WTC11 (cell line): ENCODE results near the gene TCP11. TPM values are rescaled to one million over a fixed set of nuclear protein-coding genes. Genes with fewer than 3 reads are reported as not detected.

Experiments used
- ATAC-seq: fragments of 200-7000 bp; cut with Tn5 transposase; 2 replicates; pipeline ENCODE4 v1.10.0; 2021; ENCODE audit warnings: mild to moderate bottlenecking, moderate library complexity
- CTCF ChIA-PET: fragments of 300-600 bp; sonication (Branson Sonifier 250); formaldehyde crosslinking; loops from one replicate; lab custom pipeline; 2021; ENCODE audit warnings: antibody characterized with exemption; lab: Charles Lee
- POLR2A ChIA-PET: fragments of 350-600 bp; sonication (Branson Sonifier 250); formaldehyde crosslinking; loops from one replicate; lab custom pipeline; 2021; ENCODE audit warnings: antibody characterized with exemption; lab: Charles Lee
- DNase-seq: peaks from one replicate; pipeline ENCODE4 v3.0.0; 2021; ENCODE audit warnings: low spot score
- H3K27ac Mint-ChIP-seq: 2 replicates; pipeline ENCODE4 v1.8.0; 2021; ENCODE audit warnings: mixed read lengths
- H3K27me3 Mint-ChIP-seq: 2 replicates; pipeline ENCODE4 v1.8.0; 2021; ENCODE audit warnings: low read depth, mild to moderate bottlenecking, moderate library complexity, mixed read lengths
- H3K36me3 Mint-ChIP-seq: 2 replicates; pipeline ENCODE4 v1.8.0; 2021; ENCODE audit warnings: mixed read lengths
- H3K4me1 Mint-ChIP-seq: 2 replicates; pipeline ENCODE4 v1.8.0; 2022; ENCODE audit warnings: mixed read lengths
- H3K4me3 Mint-ChIP-seq: 2 replicates; pipeline ENCODE4 v1.8.0; 2021; ENCODE audit warnings: mild to moderate bottlenecking, moderate library complexity, mixed read lengths
- H3K9me3 Mint-ChIP-seq: 2 replicates; pipeline ENCODE4 v1.8.0; 2021; ENCODE audit warnings: mixed read lengths
- ARID4B ChIP-seq: sonication (generic); formaldehyde crosslinking; IDR thresholded peaks from 2 replicates; pipeline ENCODE4 v1.8.0; 2023; ENCODE audit warnings: missing genetic modification reagents, mild to moderate bottlenecking, borderline replicate concordance
- ATF1 ChIP-seq: sonication (generic); formaldehyde crosslinking; IDR thresholded peaks from 2 replicates; pipeline ENCODE4 v1.8.1; 2023; ENCODE audit warnings: mild to moderate bottlenecking, moderate library complexity, missing genetic modification reagents
- IRF2 ChIP-seq: sonication (generic); formaldehyde crosslinking; IDR thresholded peaks from 2 replicates; pipeline ENCODE4 v1.8.0; 2022; ENCODE audit warnings: low read depth, missing genetic modification reagents, borderline replicate concordance
- JAZF1 ChIP-seq: fragments of 250-450 bp; sonication (Bioruptor Pico); IDR thresholded peaks from 2 replicates; pipeline ENCODE4 v1.9.0; 2021; ENCODE audit warnings: moderate library complexity, mild to moderate bottlenecking, inconsistent platforms
- PRDM15 ChIP-seq: sonication (generic); formaldehyde crosslinking; IDR thresholded peaks from 2 replicates; pipeline ENCODE4 v1.8.0; 2022; ENCODE audit warnings: missing genetic modification reagents
- RORB ChIP-seq: fragments of 250-450 bp; sonication (Bioruptor Pico); IDR thresholded peaks from 2 replicates; pipeline ENCODE4 v1.9.0; 2021; ENCODE audit warnings: mild to moderate bottlenecking
- SMAD3 ChIP-seq: sonication (generic); formaldehyde crosslinking; IDR thresholded peaks from 2 replicates; pipeline ENCODE4 v1.8.0; 2022; ENCODE audit warnings: missing genetic modification reagents, mild to moderate bottlenecking, borderline replicate concordance
- ZNF219 ChIP-seq: sonication (generic); formaldehyde crosslinking; IDR thresholded peaks from 2 replicates; pipeline ENCODE4 v1.8.0; 2023; ENCODE audit warnings: missing genetic modification reagents, mild to moderate bottlenecking, borderline replicate concordance
- ZNF263 ChIP-seq: sonication (generic); formaldehyde crosslinking; IDR thresholded peaks from 2 replicates; pipeline ENCODE4 v1.8.1; 2022; ENCODE audit warnings: low read depth, mild to moderate bottlenecking, moderate library complexity, missing genetic modification reagents
- ZNF425 ChIP-seq: fragments of 250-450 bp; sonication (Bioruptor Pico); conservative IDR thresholded peaks from 2 replicates; pipeline ENCODE4 v1.9.0; 2021; ENCODE audit warnings: mild to moderate bottlenecking
- ZNF512 ChIP-seq: sonication (generic); formaldehyde crosslinking; IDR thresholded peaks from 2 replicates; pipeline ENCODE4 v1.8.1; 2022; ENCODE audit warnings: missing genetic modification reagents, borderline replicate concordance
- ZNF671 ChIP-seq: fragments of 250-450 bp; sonication (Bioruptor Pico); IDR thresholded peaks from 2 replicates; pipeline ENCODE4 v1.8.0; 2021; ENCODE audit warnings: mild to moderate bottlenecking
- total RNA-seq: library from RNA; stranded (reverse); gene quantifications from 3 replicates; pipeline ENCODE4 v1.2.3, GENCODE V29; 2021

The TCP11 gene
- total RNA-seq, 1 experiment from 2014 or later, result not detected

GRCh38 chr6:35105078-35105477, 36.1 kb downstream of the TCP11 start:
- peaks cover 20% of the 10 kb centered on the region for H3K9me3 Mint-ChIP-seq
- ChIA-PET POLR2A (no interaction called here), CTCF (interaction anchor here (1.9 kb wide), 1 partner anchor 118 kb away, joined by 4 read pairs; no protein-coding TSS in a partner anchor)
- H3K36me3 Mint-ChIP-seq, result peaks cover 6% of the 10 kb centered on the region
- peaks cover 4% of the 10 kb centered on the region; the same call in 1 of the 2 replicates for H3K4me1 Mint-ChIP-seq
- DNase-seq (no peak), ATAC-seq (no peak)
- no peak for TF ChIP-seq SMAD3
- TF ChIP-seq ZNF425 (CRISPR knock-in tag), result no peak
- no peak for TF ChIP-seq ATF1 (CRISPR knock-in tag)
- H3K27me3 Mint-ChIP-seq, result no peaks in the 10 kb centered on the region; the same call in 1 of the 2 replicates
- no peak overlapping the region for H3K4me3 Mint-ChIP-seq
- no peak overlapping the region for H3K27ac Mint-ChIP-seq

GRCh38 chr6:35099116-35099515, 42.0 kb downstream of the TCP11 start:
- ChIA-PET POLR2A (no interaction called here), CTCF (interaction anchor here (3.0 kb wide), 1 partner anchor 41 kb away, joined by 9 read pairs; no protein-coding TSS in a partner anchor)
- TF ChIP-seq ARID4B (CRISPR knock-in tag), result no peak
- no peak for TF ChIP-seq IRF2 (CRISPR knock-in tag)
- no peak for TF ChIP-seq ZNF263
- no peak for TF ChIP-seq RORB (CRISPR knock-in tag)
- no peak for TF ChIP-seq ZNF671 (CRISPR knock-in tag)
- no peak for TF ChIP-seq ZNF219 (CRISPR knock-in tag)
- no peak for TF ChIP-seq ZNF512
- ATAC-seq (no peak), DNase-seq (no peak)
- H3K27me3 Mint-ChIP-seq, result no peaks in the 10 kb centered on the region
- peaks cover 34% of the 10 kb centered on the region for H3K4me1 Mint-ChIP-seq
- no peaks in the 10 kb centered on the region for H3K36me3 Mint-ChIP-seq
- no peak overlapping the region for H3K27ac Mint-ChIP-seq
- no peak overlapping the region for H3K4me3 Mint-ChIP-seq
- peaks cover 6% of the 10 kb centered on the region for H3K9me3 Mint-ChIP-seq

GRCh38 chr6:35096129-35096862, 44.8 kb downstream of the TCP11 start:
- Mint-ChIP-seq H3K4me3 (no peak overlapping the region), H3K36me3 (no peaks in the 10 kb centered on the region), H3K4me1 (peaks cover 36% of the 10 kb centered on the region)
- CTCF ChIA-PET, result interaction anchor here (1.0 to 1.1 kb wide), 2 partner anchors 83 to 181 kb away, joined by 3 to 4 read pairs; no protein-coding TSS in a partner anchor
- no peak for DNase-seq
- TF ChIP-seq JAZF1 (CRISPR knock-in tag) (no peak), PRDM15 (CRISPR knock-in tag) (peak; percentile 72)
- TF ChIP-seq, all 79 proteins: peak for 1
- ATAC-seq, result no peak
- POLR2A ChIA-PET, result interaction anchor here (1.2 kb wide), 1 partner anchor 208 kb away, joined by 4 read pairs; the partner anchor contains the start of gene TAF11
- Mint-ChIP-seq H3K9me3 (no peaks in the 10 kb centered on the region), H3K27me3 (no peaks in the 10 kb centered on the region), H3K27ac (peak overlapping the region; percentile 59)
